Measurements from ENCODE around the gene TMEM156. TPM values are rescaled to one million over a fixed set of nuclear protein-coding genes. Genes with fewer than 3 reads are reported as not detected.

The TMEM156 gene
- total and polyA plus RNA-seq, 10 donors = 10.5 to 76.1 (median 17.0) TPM

GRCh38 chr4:39062770-39063097, 30.5 kb upstream of the TMEM156 start:
- TF ChIP-seq POLR2AphosphoS5 (IDR thresholded peaks at IDR 0.05) = no peak
- TF ChIP-seq CTCF (IDR thresholded peaks at IDR 0.05 in 8 of 11, conservative IDR thresholded peaks at IDR 0.05 in 3 of 11) = no peak
- TF ChIP-seq POLR2A (IDR thresholded peaks at IDR 0.05) = no peak
- Histone ChIP-seq H3K36me3 (no peaks in the 10 kb centered on the region), H3K27ac (no peak overlapping the region), H3K4me1 (peaks cover 0 to 33% (median 5%) of the 10 kb centered on the region in 6 donors), H3K9me3 (no peaks in the 10 kb centered on the region), H3K27me3 (replicated peaks in 1 of 7) (no peaks in the 10 kb centered on the region), H3K4me3 (no peak overlapping the region)
- DNase-seq = no peak
- 89 to 95% (median 90%) methylated on average over 4 of the region's 4 CpGs for WGBS, 5 donors
- intact Hi-C loops (cut with DNase I; ENCODE audit: low total_unique reads) = no loop called here

GRCh38 chr4:39062094-39062769, 30.0 kb upstream of the TMEM156 start, which contains the start of gene KLHL5:
TSS of gene KLHL5 (plus strand) at chr4:39062232. CDS start at chr4:39062653, 421 bp downstream.
- H3K27me3 ChIP-seq (replicated peaks in 1 of 7) = no peaks in the 10 kb centered on the region
- H3K4me3 ChIP-seq = no peak within 1 kb of the TSS
- no peak within 1 kb of the TSS for H3K27ac ChIP-seq
- WGBS, 5 donors = 59 to 73% (median 72%) methylated on average over 7 of the region's 7 CpGs
- no peak for DNase-seq
- no peaks in the 10 kb centered on the region for H3K9me3 ChIP-seq
- intact Hi-C loops (cut with DNase I; ENCODE audit: low total_unique reads) = no loop called here
- H3K4me1 ChIP-seq = peaks cover 0 to 33% (median 5%) of the 10 kb centered on the region in 6 donors
- TF ChIP-seq POLR2AphosphoS5 (IDR thresholded peaks at IDR 0.05) (no peak), CTCF (IDR thresholded peaks at IDR 0.05 in 8 of 11, conservative IDR thresholded peaks at IDR 0.05 in 3 of 11) (no peak), POLR2A (IDR thresholded peaks at IDR 0.05) (no peak)
- H3K36me3 ChIP-seq = no peaks in the 10 kb centered on the region

- Histone ChIP-seq H3K9me3 (no peaks in the 10 kb centered on the region), H3K4me1 (peaks cover 0 to 33% (median 5%) of the 10 kb centered on the region in 6 donors), H3K4me3 (no peak overlapping the region), H3K27me3 (replicated peaks in 1 of 7) (no peaks in the 10 kb centered on the region), H3K27ac (no peak overlapping the region), H3K36me3 (no peaks in the 10 kb centered on the region)
- WGBS, 5 donors = 91 to 100% (median 94%) methylated on average over 1 of the region's 1 CpG
- TF ChIP-seq POLR2AphosphoS5 (IDR thresholded peaks at IDR 0.05) (no peak), POLR2A (IDR thresholded peaks at IDR 0.05) (no peak), CTCF (IDR thresholded peaks at IDR 0.05 in 8 of 11, conservative IDR thresholded peaks at IDR 0.05 in 3 of 11) (no peak)
- intact Hi-C loops (cut with DNase I; ENCODE audit: low total_unique reads) = no loop called here
- DNase-seq = no peak
Measured at GRCh38 chr4:39061457-39061856, 29.2 kb upstream of the TMEM156 start.

DNA sequence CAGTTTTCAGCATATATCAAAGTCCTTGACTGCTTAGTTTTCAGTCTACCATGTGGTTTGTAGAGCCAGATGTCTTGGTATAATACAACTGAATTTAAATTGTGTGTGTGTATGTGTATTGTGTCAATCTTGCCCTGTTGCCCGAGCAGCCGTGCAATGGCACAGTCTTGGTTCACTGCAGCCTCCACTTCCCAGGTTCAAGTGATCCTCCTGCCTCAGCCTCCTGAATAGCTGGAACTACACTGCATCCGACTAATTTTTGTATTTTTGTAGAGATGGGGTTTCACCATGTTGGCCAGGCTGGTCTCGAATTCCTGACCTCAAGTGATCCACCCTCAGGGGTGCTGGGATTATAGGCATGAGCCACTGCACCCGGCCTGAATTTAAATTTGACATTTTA, 23.8 kb upstream of the TMEM156 start:
- intact Hi-C loops (cut with DNase I; ENCODE audit: low total_unique reads) = no loop called here
- WGBS, 5 donors = 94 to 98% (median 96%) methylated on average over 5 of the region's 5 CpGs
- Histone ChIP-seq H3K4me3 (no peak overlapping the region), H3K27ac (no peak overlapping the region), H3K27me3 (replicated peaks in 1 of 7) (no peaks in the 10 kb centered on the region), H3K9me3 (no peaks in the 10 kb centered on the region), H3K4me1 (peaks cover 0 to 53% (median 2%) of the 10 kb centered on the region in 6 donors), H3K36me3 (no peaks in the 10 kb centered on the region)
- no peak for DNase-seq
- no peak for TF ChIP-seq POLR2A (IDR thresholded peaks at IDR 0.05)
- no peak for TF ChIP-seq CTCF (IDR thresholded peaks at IDR 0.05 in 8 of 11, conservative IDR thresholded peaks at IDR 0.05 in 3 of 11)
- TF ChIP-seq POLR2AphosphoS5 (IDR thresholded peaks at IDR 0.05) = no peak

Measured in spleen (tissue), 11 donors.